ENCODE results near the gene FHIT.

FHIT gene

GRCh38 chr3:60185161-60185560, 1066.1 kb downstream of the FHIT start:
- CTCF ChIA-PET: interaction anchor here (0.6 kb wide), 1 partner anchor 1940 kb away, joined by 5 read pairs; no protein-coding TSS in a partner anchor
- TF ChIP-seq CTCF (conservative IDR thresholded peaks at IDR 0.05; ENCODE audit: low read depth): no peak
- no peak overlapping the region for H3K27ac ChIP-seq
- POLR2A ChIA-PET (ENCODE audit: low non-redundant PET): no interaction called here
- DNase-seq (ENCODE audit: low spot score): no peak

- no peak for DNase-seq (ENCODE audit: low spot score)
- CTCF ChIA-PET: no interaction called here
- POLR2A ChIA-PET (ENCODE audit: low non-redundant PET): no interaction called here
- TF ChIP-seq CTCF (conservative IDR thresholded peaks at IDR 0.05; ENCODE audit: low read depth): no peak
- no peak overlapping the region for H3K27ac ChIP-seq
These were observed 1068.6 kb downstream of the FHIT start for GRCh38 chr3:60182697-60183096.

- ChIA-PET POLR2A (ENCODE audit: low non-redundant PET) (no interaction called here), CTCF (no interaction called here)
- no peak for DNase-seq (ENCODE audit: low spot score)
- TF ChIP-seq CTCF (conservative IDR thresholded peaks at IDR 0.05; ENCODE audit: low read depth): no peak
- H3K27ac ChIP-seq: no peak overlapping the region
These were observed 1072.2 kb downstream of the FHIT start for GRCh38 chr3:60178931-60179653.

GRCh38 chr3:60177726-60178125, 1073.5 kb downstream of the FHIT start:
- CTCF ChIA-PET: no interaction called here
- POLR2A ChIA-PET (ENCODE audit: low non-redundant PET): no interaction called here

GRCh38 chr3:60176614-60177013, 1074.6 kb downstream of the FHIT start:
- TF ChIP-seq CTCF (conservative IDR thresholded peaks at IDR 0.05; ENCODE audit: low read depth): no peak
- no peak for DNase-seq (ENCODE audit: low spot score)
- no peak overlapping the region for H3K27ac ChIP-seq
- CTCF ChIA-PET: no interaction called here
- POLR2A ChIA-PET (ENCODE audit: low non-redundant PET): no interaction called here

More at GRCh38 chr3:60177726-60178125, 1073.5 kb downstream of the FHIT start:
- H3K27ac ChIP-seq: no peak overlapping the region
- TF ChIP-seq CTCF (conservative IDR thresholded peaks at IDR 0.05; ENCODE audit: low read depth): no peak
- DNase-seq (ENCODE audit: low spot score): no peak

- no peak overlapping the region for H3K27ac ChIP-seq
- ChIA-PET CTCF (no interaction called here), POLR2A (ENCODE audit: low non-redundant PET) (no interaction called here)
- no peak for TF ChIP-seq CTCF (conservative IDR thresholded peaks at IDR 0.05; ENCODE audit: low read depth)
- no peak for DNase-seq (ENCODE audit: low spot score)
These were observed 1075.6 kb downstream of the FHIT start for GRCh38 chr3:60175680-60176079.
